HG03520 (cell line): ENCODE measurements around the gene ANKUB1.

ENCODE experiments used
- ATAC-seq: cut with Tn5 transposase; IDR thresholded peaks from one replicate; pipeline ENCODE4 v1.9.1; 2021; ENCODE audit warnings: mild to moderate bottlenecking, moderate library complexity; ENCODE audit not compliant: unreplicated experiment

The ANKUB1 gene

GRCh38 chr3:149810846-149811245, 18.5 kb upstream of the ANKUB1 start:
- no peak for ATAC-seq

- no peak for ATAC-seq
These were observed 17.3 kb upstream of the ANKUB1 start for GRCh38 chr3:149809699-149810098.

- ATAC-seq, result no peak
These were observed 16.0 kb upstream of the ANKUB1 start for GRCh38 chr3:149808209-149808829.

GRCh38 chr3:149806171-149806778, 13.9 kb upstream of the ANKUB1 start:
- no peak for ATAC-seq

- no peak for ATAC-seq
These were observed 9.3 kb upstream of the ANKUB1 start for GRCh38 chr3:149801639-149802038.

- no peak for ATAC-seq
These were observed 8.8 kb upstream of the ANKUB1 start for GRCh38 chr3:149801195-149801594.

GRCh38 chr3:149800693-149801092, 8.3 kb upstream of the ANKUB1 start:
- no peak for ATAC-seq

- no peak for ATAC-seq
These were observed 3.7 kb upstream of the ANKUB1 start for GRCh38 chr3:149796026-149796425.

- ATAC-seq, result no peak
These were observed 1.7 kb downstream of the ANKUB1 start for GRCh38 chr3:149790698-149791097.

- no peak for ATAC-seq
These were observed 2.1 kb downstream of the ANKUB1 start for GRCh38 chr3:149790268-149790667.

- no peak for ATAC-seq
These were observed 8.2 kb downstream of the ANKUB1 start for GRCh38 chr3:149784064-149784704.

GRCh38 chr3:149783576-149783975, 8.8 kb downstream of the ANKUB1 start:
- no peak for ATAC-seq

GRCh38 chr3:149781741-149782140, 10.6 kb downstream of the ANKUB1 start:
- ATAC-seq, result no peak

GRCh38 chr3:149781211-149781610, 11.1 kb downstream of the ANKUB1 start:
- ATAC-seq, result no peak

- no peak for ATAC-seq
These were observed 14.7 kb downstream of the ANKUB1 start for GRCh38 chr3:149777414-149778214.

GRCh38 chr3:149776170-149776569, 16.2 kb downstream of the ANKUB1 start:
- ATAC-seq, result no peak

- ATAC-seq, result no peak
These were observed 19.5 kb downstream of the ANKUB1 start for GRCh38 chr3:149772861-149773260.

- ATAC-seq, result no peak
These were observed 20.6 kb downstream of the ANKUB1 start for GRCh38 chr3:149771652-149772271.

- ATAC-seq, result no peak
These were observed 22.1 kb downstream of the ANKUB1 start for GRCh38 chr3:149770246-149770645.

GRCh38 chr3:149768704-149769103, 23.6 kb downstream of the ANKUB1 start:
- no peak for ATAC-seq

GRCh38 chr3:149767720-149768119, 24.6 kb downstream of the ANKUB1 start:
- ATAC-seq, result no peak
